HG03064 (cell line): ENCODE data around the gene NHLRC3.
"Not testable (repeated sequence)": the region's sequence is repeated elsewhere in the genome, so short reads cannot be mapped to it uniquely, and the experiment has no call there.

Experiments used
- ATAC-seq: cut with Tn5 transposase; IDR thresholded peaks from one replicate; pipeline ENCODE4 v1.9.1; 2021; ENCODE audit warnings: low read depth; ENCODE audit not compliant: unreplicated experiment

The NHLRC3 gene

GRCh38 chr13:39037880-39038568 lies at the start of gene NHLRC3, which contains the start of gene PROSER1:
Gene NHLRC3, plus strand, starts transcription at chr13:39038456. Its CDS starts 184 bp downstream, at chr13:39038640.
Gene PROSER1, minus strand, starts transcription at chr13:39038089. Its CDS starts 847 bp downstream, at chr13:39037242.
- peak; percentile 74 for ATAC-seq

GRCh38 chr13:38990693-38991092 lies 47.6 kb upstream of the NHLRC3 start, which contains the start of gene STOML3:
Gene STOML3, minus strand, starts transcription at chr13:38990831. Its CDS starts 110 bp downstream, at chr13:38990721.
- no peak for ATAC-seq

GRCh38 chr13:38993381-38993780 lies 44.9 kb upstream of the NHLRC3 start:
- no peak for ATAC-seq

- ATAC-seq: no peak
Measured at GRCh38 chr13:38998739-38999138, 39.5 kb upstream of the NHLRC3 start.

- not testable (repeated sequence) for ATAC-seq
Measured at GRCh38 chr13:39006371-39007111, 31.7 kb upstream of the NHLRC3 start.

GRCh38 chr13:39012608-39013007 lies 25.6 kb upstream of the NHLRC3 start:
- no peak for ATAC-seq

GRCh38 chr13:39013462-39013861 lies 24.8 kb upstream of the NHLRC3 start:
- ATAC-seq: no peak

- ATAC-seq: peak; percentile 88
Measured at GRCh38 chr13:39016087-39016486, 22.2 kb upstream of the NHLRC3 start.

- peak; percentile 78 for ATAC-seq
Measured at GRCh38 chr13:39016787-39017186, 21.5 kb upstream of the NHLRC3 start.

GRCh38 chr13:39020853-39021462 lies 17.3 kb upstream of the NHLRC3 start:
- no peak for ATAC-seq

GRCh38 chr13:39023316-39023715 lies 14.9 kb upstream of the NHLRC3 start:
- no peak for ATAC-seq

GRCh38 chr13:39023761-39024160 lies 14.5 kb upstream of the NHLRC3 start:
- no peak for ATAC-seq

- ATAC-seq: no peak
Measured at GRCh38 chr13:39025433-39025839, 12.8 kb upstream of the NHLRC3 start.

GRCh38 chr13:39032150-39032549 lies 6.1 kb upstream of the NHLRC3 start:
- no peak for ATAC-seq

GRCh38 chr13:39034085-39034484 lies 4.2 kb upstream of the NHLRC3 start:
- ATAC-seq: no peak

GRCh38 chr13:39035204-39035603 lies 3.1 kb upstream of the NHLRC3 start:
- no peak for ATAC-seq

- no peak for ATAC-seq
Measured at GRCh38 chr13:39035799-39036198, 2.5 kb upstream of the NHLRC3 start.

- no peak for ATAC-seq
Measured at GRCh38 chr13:39036212-39036611, 2.0 kb upstream of the NHLRC3 start.

GRCh38 chr13:39037410-39037879 lies 811 bp upstream of the NHLRC3 start:
- peak; percentile 46 for ATAC-seq

- ATAC-seq: peak; percentile 29
Measured at GRCh38 chr13:39038569-39039030, 344 bp downstream of the NHLRC3 start.

GRCh38 chr13:39039041-39039440 lies 785 bp downstream of the NHLRC3 start:
- no peak for ATAC-seq
